Progenitor cell of endocrine pancreas (in vitro differentiated cells): ENCODE measurements around the gene ABHD3. TPM values are rescaled to one million over a fixed set of nuclear protein-coding genes. Genes with fewer than 3 reads are reported as not detected.

Experiments
- DNase-seq: peaks from one replicate; pipeline ENCODE4 v3.0.0; 2021; ENCODE audit warnings: low spot score; ENCODE audit not compliant: unreplicated experiment
- H3K27ac Mint-ChIP-seq: 2 replicates; pipeline ENCODE4 v1.8.0; 2021; ENCODE audit warnings: mild to moderate bottlenecking, moderate library complexity, mixed read lengths
- H3K27me3 Mint-ChIP-seq: 2 replicates; pipeline ENCODE4 v1.8.0; 2021; ENCODE audit warnings: mixed read lengths
- H3K36me3 Mint-ChIP-seq: 2 replicates; pipeline ENCODE4 v1.8.0; 2022; ENCODE audit warnings: mixed read lengths; ENCODE audit not compliant: insufficient read depth
- H3K4me1 Mint-ChIP-seq: 2 replicates; pipeline ENCODE4 v1.8.0; 2021; ENCODE audit warnings: low read depth, mixed read lengths
- H3K4me3 Mint-ChIP-seq: 2 replicates; pipeline ENCODE4 v1.8.0; 2021; ENCODE audit warnings: low read depth, mild to moderate bottlenecking, moderate library complexity, mixed read lengths
- H3K9me3 Mint-ChIP-seq: 2 replicates; pipeline ENCODE4 v1.8.0; 2021; ENCODE audit warnings: low read depth, mixed read lengths
- CTCF ChIP-seq: fragments of 200-600 bp; sonication (generic); IDR thresholded peaks from one replicate; pipeline ENCODE4 v1.5.0; 2021; ENCODE audit warnings: antibody characterized with exemption, mild to moderate bottlenecking; ENCODE audit not compliant: unreplicated experiment
- total RNA-seq: library from RNA; stranded (reverse); gene quantifications from 2 replicates; pipeline ENCODE4 v1.2.1, GENCODE V29; 2021

Gene ABHD3
- total RNA-seq, 1 donor from 2014 or later, result 19.8 TPM

DNA sequence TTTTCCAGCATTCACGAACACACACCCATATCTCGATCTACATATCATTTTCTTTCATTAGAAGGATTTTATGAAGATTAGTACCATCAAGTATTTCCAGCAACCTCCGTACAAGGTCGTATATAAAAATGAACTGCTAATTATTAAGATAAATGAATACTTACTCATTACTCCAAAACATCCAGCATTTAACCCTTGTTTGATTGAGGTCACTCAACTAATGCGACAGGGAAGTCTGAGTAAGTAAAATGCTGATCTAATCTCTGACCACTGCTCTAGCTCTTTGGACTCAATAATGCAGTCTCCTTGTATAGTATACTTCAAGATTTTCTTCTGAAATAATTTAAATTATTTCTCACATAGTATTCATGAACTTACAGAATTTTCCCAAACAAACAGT, 2.0 kb downstream of the ABHD3 start:
- peaks cover 4% of the 10 kb centered on the region for H3K9me3 Mint-ChIP-seq
- H3K4me1 Mint-ChIP-seq, result peaks cover 12% of the 10 kb centered on the region
- H3K27me3 Mint-ChIP-seq, result no peaks in the 10 kb centered on the region
- peak overlapping the region; percentile 85 for H3K4me3 Mint-ChIP-seq
- no peak overlapping the region for H3K27ac Mint-ChIP-seq
- no peak for TF ChIP-seq CTCF
- peaks cover 17% of the 10 kb centered on the region for H3K36me3 Mint-ChIP-seq
- DNase-seq, result no peak

GRCh38 chr18:21701621-21702020, 3.0 kb downstream of the ABHD3 start:
- Mint-ChIP-seq H3K27ac (no peak overlapping the region), H3K4me3 (no peak overlapping the region), H3K27me3 (no peaks in the 10 kb centered on the region), H3K9me3 (peaks cover 4% of the 10 kb centered on the region), H3K36me3 (peaks cover 18% of the 10 kb centered on the region), H3K4me1 (peaks cover 13% of the 10 kb centered on the region)
- no peak for DNase-seq
- no peak for TF ChIP-seq CTCF

DNA sequence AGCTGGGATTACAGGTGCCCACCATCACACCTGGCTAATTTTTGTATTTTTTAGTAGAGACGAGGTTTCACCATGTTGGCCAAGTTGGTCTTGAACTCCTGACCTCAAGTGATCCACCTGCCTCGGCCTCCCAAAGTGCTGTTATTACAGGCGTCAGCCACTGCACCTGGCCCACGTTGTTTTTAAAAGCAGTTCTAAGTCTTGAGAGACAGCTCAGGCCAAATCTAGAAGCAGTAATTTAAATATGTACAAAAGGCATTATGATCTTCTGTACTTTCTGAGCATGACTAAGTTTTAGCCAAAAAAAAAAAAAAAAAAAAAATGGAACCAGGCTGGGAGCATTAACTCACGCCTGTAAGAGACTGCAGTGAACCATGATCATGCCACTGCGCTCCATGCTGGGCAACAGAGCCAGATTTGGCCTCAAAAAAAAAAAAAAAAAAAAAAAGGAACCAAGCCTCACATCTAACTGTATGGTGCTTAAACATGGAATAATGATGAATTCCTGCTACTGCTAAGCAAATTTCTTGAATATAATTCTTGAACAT, 4.0 kb downstream of the ABHD3 start:
- DNase-seq, result no peak
- H3K4me1 Mint-ChIP-seq, result peaks cover 13% of the 10 kb centered on the region
- peaks cover 17% of the 10 kb centered on the region for H3K36me3 Mint-ChIP-seq
- H3K9me3 Mint-ChIP-seq, result peaks cover 4% of the 10 kb centered on the region
- no peak for TF ChIP-seq CTCF
- H3K27me3 Mint-ChIP-seq, result no peaks in the 10 kb centered on the region
- H3K4me3 Mint-ChIP-seq, result no peak overlapping the region
- no peak overlapping the region for H3K27ac Mint-ChIP-seq

DNA sequence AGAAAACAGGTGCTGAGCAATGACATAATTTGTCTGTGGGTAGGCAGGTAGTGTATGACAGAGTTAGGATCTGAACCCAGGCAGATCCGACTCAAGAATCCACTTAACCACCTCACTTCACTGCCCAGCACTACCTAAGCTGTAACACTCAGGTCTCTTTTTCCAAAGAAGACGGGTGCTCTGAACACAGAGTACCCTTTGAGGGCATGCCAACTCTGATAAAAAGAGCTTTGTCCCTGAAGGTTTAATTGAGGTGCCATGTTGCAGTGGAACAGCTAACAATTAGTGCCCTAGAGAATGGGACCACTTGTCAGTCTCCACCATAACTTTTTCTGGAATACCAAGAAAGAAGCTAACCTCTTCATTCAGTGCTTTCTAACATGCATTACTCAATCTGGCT, 11.3 kb downstream of the ABHD3 start:
- Mint-ChIP-seq H3K9me3 (peaks cover 8% of the 10 kb centered on the region), H3K4me1 (peaks cover 7% of the 10 kb centered on the region), H3K36me3 (peaks cover 37% of the 10 kb centered on the region), H3K4me3 (no peak overlapping the region), H3K27ac (no peak overlapping the region), H3K27me3 (no peaks in the 10 kb centered on the region)
- no peak for DNase-seq
- no peak for TF ChIP-seq CTCF

- TF ChIP-seq CTCF, result no peak
- Mint-ChIP-seq H3K27me3 (no peaks in the 10 kb centered on the region), H3K9me3 (peaks cover 8% of the 10 kb centered on the region), H3K36me3 (peaks cover 29% of the 10 kb centered on the region), H3K4me3 (no peak overlapping the region), H3K27ac (no peak overlapping the region), H3K4me1 (peaks cover 11% of the 10 kb centered on the region)
- no peak for DNase-seq
These were observed 14.8 kb downstream of the ABHD3 start for GRCh38 chr18:21689736-21690135.
